HCT116 (cell line): ENCODE data around the gene DPH2. TPM values are rescaled to one million over a fixed set of nuclear protein-coding genes. Genes with fewer than 3 reads are reported as not detected.

Experiments used
- ATAC-seq: fragments of 200-7000 bp; cut with Tn5 transposase; 2 replicates; pipeline ENCODE4 v1.9.1; 2020; ENCODE audit warnings: mild to moderate bottlenecking, moderate library complexity
- BruUV-seq: library from RNA; stranded (reverse); fragments of 400-500 nt; replicated peaks from 2 replicates; lab custom pipeline; 2021; lab: Mats Ljungman, UMichigan
- CTCF ChIA-PET: fragments of 300-600 bp; sonication (Branson Sonifier 250); formaldehyde crosslinking; loops from one replicate; lab custom pipeline; 2021; ENCODE audit warnings: antibody characterized with exemption; lab: Charles Lee
- POLR2A ChIA-PET: fragments of 300-600, 350-600 bp; sonication (Branson Sonifier 250); formaldehyde crosslinking; loops from one replicate; lab custom pipeline; 2021; ENCODE audit warnings: antibody characterized with exemption; lab: Charles Lee
- RAD21 ChIA-PET, 2 experiments: fragments of 300-600 bp; sonication (Branson Sonifier 250); formaldehyde crosslinking; loops; one replicate each; lab custom pipeline; 2023; ENCODE audit warnings: low total read pairs in 2 of 2; ENCODE audit not compliant: uncharacterized antibody in 2 of 2, unreplicated experiment in 2 of 2, low non-redundant PET in 1 of 2; lab: Charles Lee
- DNase-seq: peaks from one replicate; pipeline ENCODE4 v3.0.0-alpha.2; 2010; ENCODE audit warnings: low read depth, low spot score
- H2AFZ ChIP-seq: fragments of 200-600 bp; shearing (Covaris generic), sonication (generic); 2 replicates; pipeline ENCODE4 v1.6.1; 2017; ENCODE audit warnings: low read depth, mixed run types, mixed read lengths, antibody characterized with exemption, low read length; ENCODE audit not compliant: poor library complexity, severe bottlenecking
- H3K27ac ChIP-seq: 2 replicates; pipeline ENCODE4 v1.5.1; 2012; ENCODE audit warnings: low read depth, low read length
- H3K27me3 ChIP-seq: fragments of 200-600 bp; sonication (generic); 2 replicates; pipeline ENCODE4 v1.6.1; 2016; ENCODE audit warnings: mixed run types, low read length, mixed read lengths; ENCODE audit not compliant: insufficient read depth
- H3K36me3 ChIP-seq, 2 experiments: fragments of 200-500 bp in 1 of 2; fragments of 200-600 bp in 1 of 2; sonication (Bioruptor generic) in 1 of 2; sonication (generic) in 1 of 2; 2 replicates each; pipeline versions ENCODE4 v1.5.1 to v1.6.1; 2014 to 2016; ENCODE audit warnings: low read length in 2 of 2, inconsistent platforms in 1 of 2, mixed read lengths in 1 of 2, mixed run types in 1 of 2; ENCODE audit not compliant: insufficient read depth in 2 of 2, control insufficient read depth in 1 of 2
- H3K4me1 ChIP-seq, 2 experiments: fragments of 200-600 bp in 1 of 2; sonication (generic) in 1 of 2; 2 replicates each; pipeline versions ENCODE4 v1.5.1 to v1.6.1; 2012 to 2017; ENCODE audit warnings: low read length in 2 of 2, inconsistent platforms in 1 of 2, mild to moderate bottlenecking in 1 of 2, mixed read lengths in 1 of 2, mixed run types in 1 of 2, moderate library complexity in 1 of 2; ENCODE audit not compliant: insufficient read depth in 2 of 2, control insufficient read depth in 1 of 2
- H3K4me2 ChIP-seq: fragments of 200-600 bp; sonication (generic); 2 replicates; pipeline ENCODE4 v1.6.1; 2017; ENCODE audit warnings: mixed run types, low read length, mixed read lengths
- H3K4me3 ChIP-seq, 2 experiments: fragments of 200-600 bp in 1 of 2; sonication (generic) in 1 of 2; replicated peaks in 1 of 2; 2 replicates each; pipeline ENCODE4 v1.5.1; 2011 to 2016; ENCODE audit warnings: low read length in 2 of 2, control low read depth in 1 of 2, low read depth in 1 of 2, mild to moderate bottlenecking in 1 of 2, mixed read lengths in 1 of 2, mixed run types in 1 of 2
- H3K79me2 ChIP-seq: fragments of 200-600 bp; sonication (generic); 2 replicates; pipeline ENCODE4 v1.6.1; 2017; ENCODE audit warnings: mild to moderate bottlenecking, mixed run types, low read length, moderate library complexity, mixed read lengths; ENCODE audit not compliant: insufficient read depth
- H3K9ac ChIP-seq: fragments of 200-600 bp; sonication (generic); 2 replicates; pipeline ENCODE4 v1.6.1; 2016; ENCODE audit warnings: low read length, mixed read lengths
- H3K9me2 ChIP-seq: fragments of 200-600 bp; sonication (generic), shearing (Covaris generic); 2 replicates; pipeline ENCODE4 v1.6.1; 2017; ENCODE audit warnings: mixed run types, mild to moderate bottlenecking, moderate library complexity; ENCODE audit not compliant: insufficient read depth
- H3K9me3 ChIP-seq, 2 experiments: fragments of 200-500 bp in 1 of 2; fragments of 200-600 bp in 1 of 2; sonication (Bioruptor generic) in 1 of 2; sonication (generic) in 1 of 2; 2 replicates each; pipeline ENCODE4 v1.6.1; 2014 to 2017; ENCODE audit warnings: low read length in 2 of 2, mixed read lengths in 2 of 2, inconsistent platforms in 1 of 2, low read depth in 1 of 2, mild to moderate bottlenecking in 1 of 2, mixed run types in 1 of 2, moderate library complexity in 1 of 2; ENCODE audit not compliant: control insufficient read depth in 1 of 2, insufficient read depth in 1 of 2
- H4K20me1 ChIP-seq: fragments of 200-600 bp; sonication (generic), shearing (Covaris generic); 2 replicates; pipeline ENCODE4 v1.6.1; 2017; ENCODE audit warnings: mixed run types, mild to moderate bottlenecking, moderate library complexity; ENCODE audit not compliant: insufficient read depth
- CEBPB ChIP-seq: IDR thresholded peaks from 2 replicates; pipeline ENCODE4 v1.6.1; 2012; ENCODE audit warnings: low read depth
- CTCF ChIP-seq, 3 experiments: fragments of 200-600 bp in 1 of 3; sonication (generic) in 1 of 3; IDR thresholded peaks in 2 of 3; conservative IDR thresholded peaks in 1 of 3; 2 replicates each; pipeline ENCODE4 v1.5.1; 2012 to 2017; ENCODE audit warnings: low read depth in 2 of 3, low read length in 2 of 3, antibody characterized with exemption in 1 of 3, borderline replicate concordance in 1 of 3, control low read depth in 1 of 3, mild to moderate bottlenecking in 1 of 3, mixed read lengths in 1 of 3, mixed run types in 1 of 3, moderate library complexity in 1 of 3; ENCODE audit not compliant: insufficient read depth in 1 of 3
- EGR1 ChIP-seq: IDR thresholded peaks from 2 replicates; pipeline ENCODE4 v1.6.1; 2012; ENCODE audit warnings: low read depth
- ELF1 ChIP-seq: IDR thresholded peaks from 2 replicates; pipeline ENCODE4 v1.6.1; 2012; ENCODE audit warnings: low read depth, borderline replicate concordance
- EZH2 ChIP-seq: fragments of 200-600 bp; sonication (generic); IDR thresholded peaks from 2 replicates; pipeline ENCODE4 v1.6.1; 2017; ENCODE audit warnings: antibody characterized with exemption, mixed run types
- FOSL1 ChIP-seq: IDR thresholded peaks from 2 replicates; pipeline ENCODE4 v1.6.1; 2012; ENCODE audit warnings: low read depth
- JUND ChIP-seq: IDR thresholded peaks from 2 replicates; pipeline ENCODE4 v1.6.1; 2012
- RAD21 ChIP-seq: IDR thresholded peaks from 2 replicates; pipeline ENCODE4 v1.6.1; 2012; ENCODE audit warnings: low read depth, mild to moderate bottlenecking
- SP1 ChIP-seq: IDR thresholded peaks from 2 replicates; pipeline ENCODE4 v1.6.1; 2012; ENCODE audit warnings: low read depth
- SRF ChIP-seq: IDR thresholded peaks from 2 replicates; pipeline ENCODE4 v1.6.1; 2012; ENCODE audit warnings: low read depth
- TCF7L2 ChIP-seq: IDR thresholded peaks from 2 replicates; pipeline ENCODE4 v1.7.0; 2011; ENCODE audit warnings: borderline replicate concordance, inconsistent platforms; ENCODE audit not compliant: insufficient read depth, insufficient read length; ENCODE audit errors: extremely low read depth
- YY1 ChIP-seq: IDR thresholded peaks from 2 replicates; pipeline ENCODE4 v1.6.1; 2011; ENCODE audit warnings: low read length, low read depth, moderate library complexity, mild to moderate bottlenecking; ENCODE audit not compliant: insufficient replicate concordance; ENCODE audit errors: extremely low read depth
- ZFX ChIP-seq: fragments of 450-650 bp; IDR thresholded peaks from 2 replicates; pipeline ENCODE4 v1.6.1; 2017
- ZNF274 ChIP-seq: fragments of 200-500 bp; sonication (Bioruptor generic); IDR thresholded peaks from 2 replicates; pipeline ENCODE4 v1.6.1; 2014; ENCODE audit warnings: mild to moderate bottlenecking, low read depth, low read length, inconsistent platforms
- intact Hi-C: fragments of 100-400 bp; cut with micrococcal nuclease; formaldehyde crosslinking; loops from 2 replicates; pipeline ENCODE4 v1.10.0; 2022
- total RNA-seq: library from RNA; stranded (reverse); gene quantifications from one replicate; pipeline ENCODE4 v1.2.1, GENCODE V29; 2021; ENCODE audit not compliant: unreplicated experiment
- TF ChIP-seq, protein P1 (sequence below): IDR thresholded peaks from 2 replicates; pipeline ENCODE4 v1.6.1; 2012
- TF ChIP-seq, protein P2 (sequence below): IDR thresholded peaks from 2 replicates; pipeline ENCODE4 v1.6.1; 2011; ENCODE audit warnings: mild to moderate bottlenecking, low read length, moderate library complexity; ENCODE audit not compliant: insufficient replicate concordance; ENCODE audit errors: extremely low read depth

DPH2 gene
- total RNA-seq, 1 experiment from 2014 or later = 53.2 TPM

DNA sequence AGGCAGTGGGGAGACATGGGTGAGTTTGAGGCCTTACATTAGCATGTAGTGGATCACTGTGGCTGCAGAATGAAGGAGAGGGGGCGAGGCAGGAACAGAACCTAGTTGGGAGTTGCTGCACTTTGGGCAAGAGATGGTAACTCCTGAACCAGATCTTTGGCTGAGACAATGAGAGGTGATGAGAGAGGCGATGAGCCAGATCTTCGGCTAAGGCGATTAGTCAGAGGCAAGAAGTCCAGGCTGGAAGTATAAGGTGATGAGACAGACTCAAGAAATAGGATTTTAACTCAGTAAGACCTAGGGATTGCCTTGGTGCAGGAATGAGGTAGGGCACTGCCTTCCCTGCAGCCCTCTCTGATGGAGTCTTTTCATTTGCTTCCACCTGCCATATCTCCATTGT lies 45.3 kb upstream of the DPH2 start (continued):
- TF ChIP-seq CTCF (IDR thresholded peaks at IDR 0.05 in 2 of 3, conservative IDR thresholded peaks at IDR 0.05 in 1 of 3; ENCODE audit: borderline replicate concordance in 1 of 3, insufficient read depth in 1 of 3, low read depth in 2 of 3, low read length in 2 of 3) (no peak), CEBPB (no peak), FOSL1 (no peak), ZFX (no peak), YY1 (no peak), EZH2 (no peak), RAD21 (no peak)
- TF ChIP-seq, protein P1, sequence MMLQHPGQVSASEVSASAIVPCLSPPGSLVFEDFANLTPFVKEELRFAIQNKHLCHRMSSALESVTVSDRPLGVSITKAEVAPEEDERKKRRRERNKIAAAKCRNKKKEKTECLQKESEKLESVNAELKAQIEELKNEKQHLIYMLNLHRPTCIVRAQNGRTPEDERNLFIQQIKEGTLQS = no peak
- TF ChIP-seq, protein P2, sequence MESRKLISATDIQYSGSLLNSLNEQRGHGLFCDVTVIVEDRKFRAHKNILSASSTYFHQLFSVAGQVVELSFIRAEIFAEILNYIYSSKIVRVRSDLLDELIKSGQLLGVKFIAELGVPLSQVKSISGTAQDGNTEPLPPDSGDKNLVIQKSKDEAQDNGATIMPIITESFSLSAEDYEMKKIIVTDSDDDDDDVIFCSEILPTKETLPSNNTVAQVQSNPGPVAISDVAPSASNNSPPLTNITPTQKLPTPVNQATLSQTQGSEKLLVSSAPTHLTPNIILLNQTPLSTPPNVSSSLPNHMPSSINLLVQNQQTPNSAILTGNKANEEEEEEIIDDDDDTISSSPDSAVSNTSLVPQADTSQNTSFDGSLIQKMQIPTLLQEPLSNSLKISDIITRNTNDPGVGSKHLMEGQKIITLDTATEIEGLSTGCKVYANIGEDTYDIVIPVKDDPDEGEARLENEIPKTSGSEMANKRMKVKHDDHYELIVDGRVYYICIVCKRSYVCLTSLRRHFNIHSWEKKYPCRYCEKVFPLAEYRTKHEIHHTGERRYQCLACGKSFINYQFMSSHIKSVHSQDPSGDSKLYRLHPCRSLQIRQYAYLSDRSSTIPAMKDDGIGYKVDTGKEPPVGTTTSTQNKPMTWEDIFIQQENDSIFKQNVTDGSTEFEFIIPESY = no peak

- Histone ChIP-seq H3K36me3 (no peaks in the 10 kb centered on the region), H3K27me3 (no peaks in the 10 kb centered on the region), H3K9me2 (no peaks in the 10 kb centered on the region), H3K4me2 (no peak overlapping the region), H2AFZ (no peak overlapping the region), H3K9ac (no peak overlapping the region), H3K27ac (no peak overlapping the region), H3K4me1 (peaks cover 28 to 95% of the 10 kb centered on the region in 2 experiments), H3K4me3 (no peak overlapping the region), H3K9me3 (no peaks in the 10 kb centered on the region), H3K79me2 (no peaks in the 10 kb centered on the region), H4K20me1 (no peaks in the 10 kb centered on the region)
- ATAC-seq (no peak), DNase-seq (no peak)
- RAD21 ChIA-PET = no interaction called here
- BruUV-seq = no TSS peak
- CTCF ChIA-PET = interaction anchor here (1.1 to 2.8 kb wide), 2 partner anchors 9 to 163 kb away, joined by 4 to 12 read pairs; no protein-coding TSS in a partner anchor
- POLR2A ChIA-PET = no interaction called here
- intact Hi-C loops = no loop called here
- TF ChIP-seq CTCF (IDR thresholded peaks at IDR 0.05 in 2 of 3, conservative IDR thresholded peaks at IDR 0.05 in 1 of 3; ENCODE audit: borderline replicate concordance in 1 of 3, insufficient read depth in 1 of 3, low read depth in 2 of 3, low read length in 2 of 3) = no peak
- TF ChIP-seq EGR1 = no peak
- TF ChIP-seq EZH2 = no peak
- no peak for TF ChIP-seq SRF
- TF ChIP-seq YY1 = no peak
- TF ChIP-seq ELF1 = no peak
- TF ChIP-seq FOSL1 = no peak
- no peak for TF ChIP-seq TCF7L2
- TF ChIP-seq, protein P2 = no peak
- no peak for TF ChIP-seq RAD21
- TF ChIP-seq SP1 = no peak
- TF ChIP-seq ZNF274 = no peak
- no peak for TF ChIP-seq JUND
Observed at GRCh38 chr1:43925846-43926245, 44.0 kb upstream of the DPH2 start.
